GM19240 (cell line): Measurements from ENCODE around the gene FAM20A.
"Not testable (repeated sequence)": the region's sequence is repeated elsewhere in the genome, so short reads cannot be mapped to it uniquely, and the experiment has no call there.

Experiments
- DNase-seq: peaks from one replicate; pipeline ENCODE4 v3.0.0; 2011; ENCODE audit warnings: low spot score; ENCODE audit not compliant: insufficient read length

Gene FAM20A

DNA sequence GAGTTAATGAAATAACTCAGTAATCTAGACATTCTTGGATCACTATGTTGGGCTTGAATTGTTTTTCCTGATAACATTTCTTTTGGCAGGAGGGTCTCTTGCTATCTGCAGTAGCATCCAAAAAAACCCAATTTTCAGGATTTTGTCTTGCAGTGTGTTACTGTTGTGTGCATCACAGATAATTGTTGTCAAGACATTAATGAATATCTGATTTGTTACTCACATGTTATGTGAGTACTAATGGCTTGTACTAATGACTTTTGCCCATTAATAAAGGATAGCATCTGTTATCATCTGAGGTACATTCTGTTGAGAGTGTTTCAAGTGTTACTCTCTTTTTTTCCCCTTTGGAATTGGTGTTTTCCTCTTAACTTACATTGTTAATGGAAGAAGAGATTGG, 78.9 kb downstream of the FAM20A start:
- DNase-seq, result no peak

DNA sequence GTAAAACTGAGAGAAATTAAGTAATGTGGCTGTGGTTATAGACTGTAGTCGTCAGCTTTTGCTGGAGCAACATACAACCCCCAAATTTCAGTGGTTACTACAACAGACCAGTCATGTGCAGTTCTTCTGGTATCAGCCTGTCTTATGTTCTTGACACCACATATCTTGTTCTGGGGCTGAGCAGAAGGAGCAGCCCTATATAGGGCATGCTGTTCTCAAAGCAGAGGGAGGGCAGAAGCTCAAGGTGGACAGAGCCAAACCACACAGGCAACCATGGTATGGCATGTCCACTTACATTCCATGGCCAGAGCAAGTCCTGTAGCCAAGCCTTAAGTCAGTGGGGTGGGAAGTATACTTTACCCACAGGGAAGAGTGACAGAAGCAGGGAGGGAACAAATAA, 81.3 kb downstream of the FAM20A start:
- DNase-seq, result no peak

DNA sequence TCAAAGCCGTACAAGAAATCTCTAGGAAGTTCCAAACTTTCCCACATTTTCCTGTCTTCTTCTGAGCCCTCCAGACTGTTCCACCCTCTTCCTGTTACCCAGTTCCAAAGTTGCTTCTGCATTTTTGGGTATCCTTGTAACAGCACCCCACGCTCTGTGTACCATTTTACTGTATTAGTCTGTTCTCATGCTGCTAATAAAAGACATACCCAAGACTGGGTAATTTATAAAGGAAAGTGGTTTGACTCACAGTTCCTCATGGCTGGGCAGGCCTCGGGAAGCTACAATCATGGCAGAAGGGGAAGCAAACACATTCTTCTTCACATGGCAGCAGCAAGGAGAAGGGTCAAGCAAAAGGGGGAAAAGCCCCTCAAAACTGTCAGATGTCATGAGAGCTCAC, 82.1 kb downstream of the FAM20A start:
- not testable (repeated sequence) for DNase-seq

DNA sequence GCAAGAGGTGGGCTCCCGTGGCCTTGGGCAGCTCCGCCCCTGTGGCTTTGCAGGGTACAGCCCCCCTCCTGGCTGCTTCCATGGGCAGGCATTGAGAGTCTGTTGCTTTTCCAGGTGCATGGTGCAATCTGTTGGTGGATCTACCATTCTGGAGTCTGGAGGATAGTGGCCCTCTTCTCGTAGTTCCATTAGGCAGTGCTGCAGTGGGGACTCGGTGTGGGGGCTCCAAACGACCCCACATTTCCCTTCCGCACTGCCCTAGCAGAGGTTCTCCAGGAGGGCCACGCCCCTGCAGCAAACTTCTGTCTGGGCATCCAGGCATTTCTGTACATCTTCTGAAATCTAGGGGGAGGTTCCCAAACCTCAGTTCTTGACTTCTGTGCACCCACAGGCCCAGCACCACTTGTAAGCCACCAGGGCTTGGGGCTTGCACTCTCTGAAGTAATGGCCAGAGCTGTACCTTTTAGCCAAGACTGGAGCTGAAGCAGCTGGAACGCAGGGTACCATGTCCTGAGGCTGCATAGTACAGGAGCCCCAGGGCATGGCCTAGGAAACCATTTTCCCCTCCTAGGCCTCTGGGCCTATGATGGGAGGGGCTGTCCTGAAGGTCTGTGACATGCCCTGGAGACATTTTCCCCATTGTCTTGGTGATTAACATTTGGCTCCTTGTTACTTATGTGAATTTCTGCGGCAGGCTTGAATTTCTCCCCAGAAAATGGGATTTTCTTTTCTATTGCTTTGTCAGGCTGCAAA, 82.9 kb downstream of the FAM20A start:
- no peak for DNase-seq

DNA sequence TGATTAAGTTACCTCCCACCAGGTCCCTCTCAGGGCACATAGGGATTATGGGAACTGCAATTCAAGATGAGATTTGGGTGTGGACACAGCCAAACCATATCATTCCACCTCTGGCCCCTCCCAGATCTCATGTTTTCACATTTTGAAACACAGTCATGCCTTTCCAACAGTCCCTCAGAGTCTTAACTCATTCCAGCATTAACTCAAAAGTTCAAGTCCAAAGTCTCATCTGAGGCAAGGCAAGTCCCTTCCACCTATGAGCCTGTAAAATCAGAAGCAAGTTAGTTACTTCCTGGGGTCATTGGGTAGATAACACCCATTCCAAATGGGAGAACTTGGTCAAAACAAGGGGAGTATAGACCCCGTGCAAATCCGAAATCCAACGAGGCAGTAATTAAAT, 83.6 kb downstream of the FAM20A start:
- DNase-seq, result not testable (repeated sequence)

DNA sequence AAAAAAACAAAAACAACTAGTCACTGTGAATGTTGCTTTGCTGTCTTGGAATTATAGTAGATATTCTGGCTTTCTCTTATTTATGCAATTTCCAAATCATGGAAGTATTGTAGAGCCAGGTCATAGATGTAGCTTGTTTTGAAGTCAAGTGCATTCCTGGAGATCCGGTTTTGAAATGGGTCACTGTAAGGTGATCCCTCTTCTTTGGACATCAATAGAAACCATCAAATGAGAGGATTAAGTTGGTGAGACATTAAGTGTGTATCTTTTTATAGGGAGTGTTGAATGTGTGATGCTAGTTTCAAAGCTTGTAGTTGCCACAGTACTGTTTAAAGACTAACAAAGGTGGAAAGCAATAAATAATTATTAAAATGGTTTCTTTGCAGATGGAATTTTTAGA, 84.4 kb downstream of the FAM20A start:
- DNase-seq, result no peak

DNA sequence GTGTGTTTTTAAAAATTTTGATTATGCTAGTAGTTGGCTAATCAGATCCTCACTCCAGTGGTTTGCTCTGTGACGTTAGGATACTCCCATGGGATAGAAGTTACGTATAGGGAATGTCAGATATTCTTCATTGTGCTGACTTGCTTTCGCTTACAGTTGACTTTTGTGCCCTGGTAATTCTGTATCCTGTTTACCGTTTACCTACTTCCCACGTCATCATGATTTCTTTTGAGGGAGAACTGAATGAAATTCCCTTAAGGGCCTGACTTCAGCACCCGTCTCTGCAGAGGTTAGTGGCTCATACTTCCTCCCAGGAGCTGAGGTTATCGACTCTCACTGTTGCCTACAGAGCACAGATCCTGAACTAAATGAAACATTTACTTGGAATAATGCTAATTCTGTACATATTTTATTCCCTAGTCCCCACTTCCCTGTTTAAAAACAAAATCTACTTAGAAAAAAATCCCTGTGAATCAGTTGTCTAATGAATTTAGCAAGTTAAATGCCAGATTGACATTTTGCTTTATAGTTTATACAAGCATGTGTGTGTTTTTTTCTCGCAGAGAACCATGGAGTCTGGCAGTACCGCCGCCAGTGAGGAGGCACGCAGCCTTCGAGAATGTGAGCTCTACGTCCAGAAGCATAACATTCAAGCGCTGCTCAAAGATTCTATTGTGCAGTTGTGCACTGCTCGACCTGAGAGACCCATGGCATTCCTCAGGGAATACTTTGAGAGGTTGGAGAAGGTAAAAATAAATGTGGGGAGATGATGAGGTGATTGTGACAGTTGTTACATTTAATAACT, 86.1 kb downstream of the FAM20A start:
- DNase-seq, result no peak

DNA sequence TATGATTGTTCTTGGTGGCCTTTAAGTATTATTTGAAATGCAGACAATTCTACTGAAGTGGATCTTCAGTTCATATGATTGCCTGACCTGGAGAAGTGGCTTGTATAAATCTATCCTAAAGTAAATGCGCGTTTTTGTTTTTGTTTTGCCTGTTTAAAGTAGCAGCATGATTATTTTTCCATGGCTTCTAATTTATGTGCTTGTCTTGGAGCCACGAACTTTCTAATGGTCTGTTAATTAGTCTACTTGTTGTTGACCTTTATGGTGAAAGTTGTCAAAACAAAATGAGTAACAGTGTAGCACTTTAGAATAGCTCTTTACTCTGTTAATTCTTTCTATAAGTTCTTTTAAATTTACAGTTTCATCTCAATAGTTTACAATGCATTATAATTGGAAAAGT, 87.2 kb downstream of the FAM20A start:
- DNase-seq, result no peak

DNA sequence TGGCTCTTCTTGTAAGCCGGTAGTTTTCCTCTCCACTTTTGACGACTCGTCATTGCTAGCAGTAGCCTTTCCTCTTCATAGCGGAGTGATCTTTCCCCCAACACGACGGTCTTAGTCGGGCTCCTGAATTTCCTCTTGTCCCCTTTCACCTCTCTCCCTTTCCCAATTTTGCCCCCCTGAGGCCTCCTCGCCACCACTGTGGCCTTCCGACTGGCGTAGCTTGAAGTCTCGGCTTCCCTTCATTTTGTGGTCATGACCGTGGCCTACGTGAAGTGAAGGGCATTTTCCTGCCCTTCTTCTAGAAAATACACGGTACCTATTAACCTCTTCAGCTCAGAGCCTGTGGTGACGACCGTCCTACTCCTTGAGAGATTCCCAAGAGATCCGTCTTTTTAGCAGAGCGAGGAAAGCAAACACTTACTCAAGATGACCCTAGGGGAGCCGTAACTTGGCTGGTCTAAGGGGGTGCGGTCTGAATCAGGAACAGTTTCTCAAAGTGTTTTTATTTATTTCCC, 88.2 kb downstream of the FAM20A start:
- no peak for DNase-seq

DNA sequence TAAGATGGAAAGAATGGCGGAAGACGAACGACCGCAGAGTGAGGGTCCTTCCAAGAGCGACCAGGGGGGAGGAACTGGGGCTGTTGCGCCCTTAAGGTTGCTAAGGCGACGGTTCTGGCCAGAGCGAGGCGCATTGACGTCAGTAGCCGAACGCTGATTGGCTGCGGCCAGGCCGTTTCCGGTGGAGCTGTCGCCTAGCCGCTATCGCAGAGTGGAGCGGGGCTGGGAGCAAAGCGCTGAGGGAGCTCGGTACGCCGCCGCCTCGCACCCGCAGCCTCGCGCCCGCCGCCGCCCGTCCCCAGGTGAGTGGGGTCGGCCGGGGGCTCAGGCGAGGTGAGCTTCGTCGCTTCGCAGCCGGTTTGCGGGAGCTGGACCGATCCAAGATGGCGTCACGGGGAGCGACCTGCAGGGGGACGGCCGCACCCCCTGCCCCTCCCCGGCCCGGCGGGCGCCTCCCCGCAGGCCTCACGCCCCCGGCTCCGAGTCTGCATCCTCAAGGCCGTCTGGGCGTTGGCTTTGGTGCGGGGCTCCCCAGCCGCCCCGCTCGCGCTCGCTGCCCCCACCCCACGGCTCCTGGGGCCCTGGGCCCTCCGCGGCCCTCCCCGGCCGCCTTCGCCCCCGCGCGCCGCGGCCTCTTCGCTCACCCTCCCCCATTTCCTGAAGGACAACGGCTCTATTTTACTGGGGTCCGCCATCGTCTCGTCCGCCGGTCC, 88.8 kb downstream of the FAM20A start, which contains the start of gene PRKAR1A:
TSS of gene PRKAR1A (plus strand) at position 184 of the 713 bp plus-strand sequence. CDS start 2,970 bp downstream, outside the sequence.
- DNase-seq, result peak; percentile 72

DNA sequence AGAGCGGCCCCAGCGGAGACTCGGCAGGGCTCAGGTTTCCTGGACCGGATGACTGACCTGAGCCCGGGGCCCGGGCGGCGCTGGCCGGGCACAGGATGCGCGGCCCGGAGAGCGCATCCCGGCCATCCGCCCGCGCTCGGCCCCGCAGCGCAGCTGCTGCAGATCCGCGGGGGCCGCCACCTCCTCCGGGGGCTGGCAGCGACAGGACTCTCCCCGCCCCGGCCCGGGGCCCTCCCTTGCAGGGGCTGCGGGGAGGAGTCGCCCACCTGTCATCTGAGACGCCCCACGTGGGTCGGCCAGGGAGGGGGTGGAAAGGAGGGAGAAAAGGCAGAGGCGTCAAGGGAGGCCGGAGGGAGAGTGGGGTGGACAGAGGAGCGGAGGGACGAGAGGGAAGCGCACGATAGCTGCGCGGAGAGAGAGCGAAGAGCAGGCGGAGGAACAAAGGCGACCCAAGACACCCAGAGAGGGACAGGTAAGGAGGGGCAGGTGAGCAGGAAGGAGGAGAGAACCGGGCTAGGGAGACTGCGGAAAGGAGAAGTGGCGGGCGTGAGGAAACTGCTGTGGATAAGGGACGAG, 89.4 kb downstream of the FAM20A start:
- DNase-seq, result peak; percentile 28

DNA sequence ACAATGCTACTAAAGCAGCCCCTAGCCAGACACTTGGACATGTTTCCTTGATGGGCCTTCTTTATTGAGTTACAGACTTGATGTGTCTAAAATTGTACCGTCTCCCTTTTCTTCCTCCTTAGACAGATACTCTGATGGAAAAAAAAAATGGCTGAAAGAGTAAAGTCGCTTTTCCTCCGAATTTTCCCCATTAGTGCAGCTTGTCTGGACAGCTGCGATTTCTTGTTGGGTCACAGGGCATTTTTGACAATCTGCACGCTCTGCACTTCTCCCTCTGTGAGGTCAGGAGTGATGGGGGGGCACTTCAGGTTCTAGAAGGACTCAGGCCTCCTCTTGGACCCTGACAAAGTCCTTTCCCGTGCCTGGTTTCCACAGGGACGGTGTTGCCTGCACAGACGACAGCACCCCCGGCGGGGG, 89.9 kb downstream of the FAM20A start:
- no peak for DNase-seq

DNA sequence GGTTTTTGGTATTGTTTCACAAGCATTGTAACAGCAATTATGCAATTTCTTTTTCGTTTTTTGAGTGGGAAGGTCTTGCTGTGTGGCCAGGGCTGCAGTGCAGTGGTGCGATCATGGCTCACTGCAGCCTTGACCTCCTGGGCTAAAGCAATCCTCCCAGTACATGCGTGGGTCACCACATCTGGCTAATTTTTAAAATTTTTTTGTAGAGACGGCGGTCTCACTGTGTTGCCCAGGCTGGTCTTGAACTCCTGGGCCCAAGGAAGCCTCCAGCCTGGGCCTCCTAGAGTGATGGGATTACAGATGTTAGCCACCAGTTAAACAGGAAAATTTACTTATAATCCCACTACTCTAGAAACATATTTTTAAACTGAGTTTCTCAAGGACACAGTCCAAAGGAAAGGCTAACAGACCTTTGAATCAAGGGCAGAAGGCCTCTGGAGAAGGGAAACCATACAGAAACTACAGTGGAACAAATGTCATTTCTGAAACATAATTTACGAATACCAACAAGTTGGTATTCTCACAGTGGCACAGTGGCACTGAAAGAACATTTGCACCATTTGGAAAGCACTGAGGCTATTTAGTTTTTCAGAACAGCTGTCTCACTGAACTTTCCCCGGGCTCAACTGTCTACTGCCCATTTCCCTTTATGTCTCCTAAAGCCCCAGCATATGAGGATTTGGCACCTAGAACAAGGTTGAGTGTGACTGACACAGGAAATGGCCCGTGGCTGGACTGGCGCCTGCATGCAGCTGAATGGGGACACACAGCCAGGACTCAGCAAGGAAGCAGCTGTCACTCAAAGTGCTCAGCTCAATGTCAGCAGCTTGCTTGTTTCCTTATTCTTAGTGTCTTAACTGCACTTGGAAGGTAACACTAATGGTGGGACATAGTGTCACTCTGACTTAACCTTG, 91.8 kb downstream of the FAM20A start:
- no peak for DNase-seq

DNA sequence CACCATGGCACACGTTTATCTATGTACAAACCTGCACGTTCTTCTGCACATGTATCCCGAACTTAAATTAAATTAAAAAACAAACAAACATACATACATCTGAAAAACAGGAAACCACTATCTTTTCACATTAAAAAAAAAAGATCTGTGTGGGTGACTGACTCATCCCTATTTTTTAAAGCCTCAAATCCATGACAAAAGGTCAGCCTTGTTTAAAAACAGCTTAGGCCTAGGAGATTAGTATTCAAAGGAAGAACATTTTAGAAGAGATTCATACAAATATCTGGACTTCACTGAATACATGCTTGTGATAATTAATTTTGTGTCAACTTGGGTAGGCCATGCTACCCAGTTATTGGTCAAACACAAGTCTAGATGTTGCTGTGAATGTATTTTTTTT, 93.6 kb downstream of the FAM20A start:
- no peak for DNase-seq

DNA sequence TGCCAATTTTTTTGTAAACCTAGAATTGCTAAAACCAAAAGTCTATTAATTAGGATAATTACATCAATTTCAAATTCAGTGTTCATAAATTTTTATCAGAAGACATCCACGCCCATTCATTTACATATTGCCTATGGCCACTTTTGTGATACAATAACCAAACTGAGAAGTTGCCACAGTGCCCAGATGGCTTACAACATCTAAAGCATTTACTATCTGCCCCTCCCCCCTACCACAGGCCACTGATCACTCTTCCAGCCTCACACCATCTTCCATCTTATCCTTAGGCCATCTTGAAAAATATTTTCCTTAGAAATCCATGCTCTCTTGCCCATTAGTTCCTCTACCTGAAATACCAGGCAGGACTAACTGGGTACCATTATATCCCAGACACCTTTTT, 95.2 kb downstream of the FAM20A start:
- no peak for DNase-seq

DNA sequence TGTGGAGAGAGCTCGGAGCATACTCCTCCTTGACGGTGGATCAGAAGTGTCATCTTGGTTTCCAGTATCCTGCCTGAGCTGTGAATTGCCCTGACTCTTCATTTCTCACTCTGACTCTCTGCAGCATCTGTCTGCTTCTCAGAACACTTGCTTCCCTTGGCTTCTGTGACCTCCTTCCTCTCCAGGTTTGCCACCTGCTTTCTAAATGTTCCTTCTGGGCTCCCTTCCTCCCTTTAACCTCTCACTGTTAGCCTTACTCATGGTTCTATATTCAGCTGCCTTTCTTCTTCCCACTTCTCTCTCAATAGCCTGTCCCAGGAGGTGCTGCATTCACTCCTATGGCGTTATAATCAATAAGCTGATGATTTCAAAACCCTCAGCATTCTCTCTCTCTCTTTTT, 100.1 kb downstream of the FAM20A start:
- DNase-seq, result no peak

DNA sequence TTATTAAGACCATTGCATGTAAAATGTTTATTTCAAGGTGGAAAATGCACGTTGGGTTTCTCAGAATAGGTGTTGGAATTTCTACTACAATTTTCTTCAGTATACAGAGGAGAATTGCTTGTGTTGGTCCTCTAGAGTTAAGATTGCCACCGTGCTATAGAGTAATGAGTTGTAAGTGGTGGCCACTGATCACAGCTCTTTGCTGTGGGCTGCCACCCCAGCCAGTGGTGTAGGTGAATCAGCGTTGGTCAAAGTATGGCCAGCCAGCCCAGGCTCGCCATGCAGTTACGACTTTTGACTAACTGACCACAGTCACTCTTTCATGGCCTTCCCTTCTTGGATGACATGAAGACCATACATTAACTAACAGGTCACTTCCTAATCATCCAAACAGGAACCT, 101.6 kb downstream of the FAM20A start:
- no peak for DNase-seq

DNA sequence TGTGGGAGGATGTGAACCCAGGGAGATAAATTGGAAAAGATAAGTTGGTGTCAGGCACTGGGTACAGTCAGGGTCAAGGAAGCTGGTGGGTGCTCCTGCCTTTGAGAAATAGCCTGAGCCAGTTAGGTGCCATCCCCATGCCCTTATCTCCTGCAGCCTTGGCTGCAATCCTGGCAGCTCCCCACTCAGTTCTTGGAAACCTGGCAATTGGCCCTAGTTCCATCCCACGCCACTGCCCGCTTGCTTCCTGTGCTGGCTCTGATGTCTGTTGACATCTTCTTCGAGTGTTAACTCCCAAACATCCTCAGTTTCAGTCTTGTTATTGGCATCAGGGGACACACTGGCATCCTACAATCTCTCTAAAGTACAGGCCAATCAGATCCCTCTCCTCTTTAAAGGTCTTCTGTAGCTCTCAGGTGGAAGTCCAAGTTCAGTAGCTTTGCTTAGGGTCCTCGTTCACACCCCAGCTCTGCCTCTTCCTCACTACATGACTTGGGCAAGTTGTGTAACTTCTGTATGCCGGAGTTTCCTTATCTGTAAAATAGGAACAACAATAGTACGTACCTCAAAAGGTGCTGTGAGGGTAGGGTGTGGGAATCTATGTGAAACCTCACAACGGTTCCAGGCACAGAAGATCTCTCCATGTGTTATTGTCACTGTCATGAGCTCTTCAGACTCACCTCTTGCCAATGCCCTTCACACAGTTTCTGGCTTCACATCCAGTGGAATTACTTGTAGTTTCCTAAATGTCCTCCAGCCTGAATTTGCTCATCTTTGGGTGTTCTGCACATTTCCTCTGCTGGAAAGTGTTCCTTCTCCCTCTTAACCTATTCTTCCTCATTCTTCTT, 102.5 kb downstream of the FAM20A start:
- DNase-seq, result no peak

DNA sequence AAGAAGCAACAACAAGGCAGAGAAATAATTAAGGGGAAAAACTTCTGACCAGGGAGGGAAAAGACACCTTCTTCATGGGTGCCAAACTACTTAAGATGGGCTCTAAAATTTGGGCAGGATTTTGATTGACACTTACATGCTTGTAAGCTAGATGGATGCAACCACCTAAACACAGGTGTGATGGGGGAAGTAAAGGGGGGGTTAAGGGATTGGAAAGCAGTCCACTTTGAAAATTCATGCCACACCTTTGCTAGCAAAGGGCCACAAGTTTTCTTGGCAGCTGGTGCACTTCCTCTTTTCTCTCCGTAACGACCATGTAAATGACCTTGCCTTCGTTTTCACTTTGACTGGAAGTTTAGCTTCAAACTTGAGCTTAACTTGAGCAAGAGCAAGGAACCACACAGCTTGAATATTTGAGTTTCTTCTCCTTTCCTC, 103.3 kb downstream of the FAM20A start:
- peak; percentile 71 for DNase-seq
